Measurements from ENCODE around the gene PTPRD. TPM values are rescaled to one million over a fixed set of nuclear protein-coding genes. Genes with fewer than 3 reads are reported as not detected.

Gene PTPRD
- total RNA-seq, 1 experiment from 2014 or later, result 0.02 TPM

- intact Hi-C loops (cut with micrococcal nuclease), result no loop called here
- H3K36me3 ChIP-seq (ENCODE audit: control insufficient read depth in 1 of 2, insufficient read depth in 2 of 2, low read length in 2 of 2), result no peaks in the 10 kb centered on the region
- ChIA-PET RAD21 (ENCODE audit: low non-redundant PET in 1 of 2, low total read pairs in 2 of 2, uncharacterized antibody in 2 of 2, unreplicated experiment in 2 of 2) (no interaction called here), POLR2A (no interaction called here), CTCF (no interaction called here)
- H3K79me2 ChIP-seq (ENCODE audit: insufficient read depth, low read length), result no peaks in the 10 kb centered on the region
- H3K4me1 ChIP-seq (ENCODE audit: control insufficient read depth in 1 of 2, insufficient read depth in 2 of 2, low read length in 2 of 2), result no peaks in the 10 kb centered on the region
- peaks cover 7 to 22% of the 10 kb centered on the region in 2 experiments; a peak in 2 of 4 replicates for H3K9me3 ChIP-seq (ENCODE audit: control insufficient read depth in 1 of 2, insufficient read depth in 1 of 2, low read depth in 1 of 2, low read length in 2 of 2)
- no peak overlapping the region for H3K9ac ChIP-seq (ENCODE audit: low read length)
- ATAC-seq (no peak), DNase-seq (ENCODE audit: low read depth, low spot score) (no peak)
- no TSS peak for BruUV-seq (replicated peaks)
- no peaks in the 10 kb centered on the region for H4K20me1 ChIP-seq (ENCODE audit: insufficient read depth)
- H3K27ac ChIP-seq (ENCODE audit: low read depth, low read length), result no peak overlapping the region
- H3K27me3 ChIP-seq (ENCODE audit: insufficient read depth, low read length), result no peaks in the 10 kb centered on the region
- H3K9me2 ChIP-seq (ENCODE audit: insufficient read depth), result no peaks in the 10 kb centered on the region
- no peak overlapping the region for H2AFZ ChIP-seq (ENCODE audit: low read depth, low read length, poor library complexity, severe bottlenecking)
- no peak overlapping the region for H3K4me3 ChIP-seq (replicated peaks in 1 of 2; ENCODE audit: low read depth in 1 of 2, low read length in 2 of 2)
- no peak for TF ChIP-seq ATF3 (IDR thresholded peaks at IDR 0.05)
- TF ChIP-seq POLR2AphosphoS5 (IDR thresholded peaks at IDR 0.05; ENCODE audit: low read depth, low read length), result no peak
- TF ChIP-seq FOSL1 (IDR thresholded peaks at IDR 0.05; ENCODE audit: low read depth), result no peak
- no peak for TF ChIP-seq ZNF274 (IDR thresholded peaks at IDR 0.05; ENCODE audit: low read depth, low read length)
- no peak for TF ChIP-seq SIN3A (IDR thresholded peaks at IDR 0.05; ENCODE audit: low read depth)
- no peak for TF ChIP-seq EZH2 (IDR thresholded peaks at IDR 0.05)
- TF ChIP-seq, protein P1, sequence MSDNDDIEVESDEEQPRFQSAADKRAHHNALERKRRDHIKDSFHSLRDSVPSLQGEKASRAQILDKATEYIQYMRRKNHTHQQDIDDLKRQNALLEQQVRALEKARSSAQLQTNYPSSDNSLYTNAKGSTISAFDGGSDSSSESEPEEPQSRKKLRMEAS (IDR thresholded peaks at IDR 0.05), result no peak
- no peak for TF ChIP-seq POLR2A (IDR thresholded peaks at IDR 0.05; ENCODE audit: borderline replicate concordance, extremely low read depth, insufficient read depth, insufficient read length)
- no peak for TF ChIP-seq CTCF (IDR thresholded peaks at IDR 0.05 in 2 of 3, conservative IDR thresholded peaks at IDR 0.05 in 1 of 3; ENCODE audit: borderline replicate concordance in 1 of 3, insufficient read depth in 1 of 3, low read depth in 2 of 3, low read length in 2 of 3)
- TF ChIP-seq EGR1 (IDR thresholded peaks at IDR 0.05; ENCODE audit: low read depth), result no peak
- TF ChIP-seq JUND (IDR thresholded peaks at IDR 0.05), result no peak
- TF ChIP-seq ZBTB33 (IDR thresholded peaks at IDR 0.05; ENCODE audit: extremely low read depth, insufficient replicate concordance, low read length), result no peak
- TF ChIP-seq REST (IDR thresholded peaks at IDR 0.05; ENCODE audit: low read depth), result no peak
- no peak for TF ChIP-seq ELF1 (IDR thresholded peaks at IDR 0.05; ENCODE audit: borderline replicate concordance, low read depth)
- no peak for TF ChIP-seq EZH2phosphoT487 (IDR thresholded peaks at IDR 0.05; ENCODE audit: borderline replicate concordance)
- no peak for TF ChIP-seq CBX3 (IDR thresholded peaks at IDR 0.05; ENCODE audit: low read depth)
- TF ChIP-seq SP1 (IDR thresholded peaks at IDR 0.05; ENCODE audit: low read depth), result no peak
- no peak for TF ChIP-seq ZFX (IDR thresholded peaks at IDR 0.05)
- no peak overlapping the region for H3K4me2 ChIP-seq (ENCODE audit: low read length)
Measured at GRCh38 chr9:9016597-9016996, 1596.2 kb downstream of the PTPRD start.
